Germinal center (tissue), 1 donor: ENCODE measurements around the gene ANXA1.

Source experiments
- DNase-seq: peaks from one replicate; pipeline ENCODE4 v3.0.0; 2012; ENCODE audit warnings: mixed read lengths, low spot score

Gene ANXA1

GRCh38 chr9:73210886-73211666, 59.4 kb downstream of the ANXA1 start:
- DNase-seq: no peak

- DNase-seq: no peak
These were observed 61.6 kb downstream of the ANXA1 start for GRCh38 chr9:73213300-73213699.

DNA sequence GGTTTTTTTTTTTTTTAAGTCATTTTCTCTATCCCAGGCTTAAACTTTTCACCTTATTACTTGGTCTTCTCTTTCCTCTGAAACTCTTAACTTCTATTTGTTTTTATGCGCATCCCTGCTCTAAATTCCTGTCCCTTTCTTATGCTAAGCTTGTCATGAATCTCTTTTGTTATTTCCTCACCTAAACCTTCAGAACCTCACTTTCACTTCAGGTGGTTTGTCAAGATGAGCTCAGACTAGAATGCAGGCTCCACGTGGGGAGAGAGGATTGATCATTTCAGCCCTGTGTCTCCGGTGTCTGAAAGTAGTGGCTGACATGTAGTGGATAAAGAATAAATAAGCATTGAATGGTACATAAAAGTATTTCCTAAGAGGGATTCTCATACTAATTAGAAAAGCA, 63.6 kb downstream of the ANXA1 start:
- no peak for DNase-seq

DNA sequence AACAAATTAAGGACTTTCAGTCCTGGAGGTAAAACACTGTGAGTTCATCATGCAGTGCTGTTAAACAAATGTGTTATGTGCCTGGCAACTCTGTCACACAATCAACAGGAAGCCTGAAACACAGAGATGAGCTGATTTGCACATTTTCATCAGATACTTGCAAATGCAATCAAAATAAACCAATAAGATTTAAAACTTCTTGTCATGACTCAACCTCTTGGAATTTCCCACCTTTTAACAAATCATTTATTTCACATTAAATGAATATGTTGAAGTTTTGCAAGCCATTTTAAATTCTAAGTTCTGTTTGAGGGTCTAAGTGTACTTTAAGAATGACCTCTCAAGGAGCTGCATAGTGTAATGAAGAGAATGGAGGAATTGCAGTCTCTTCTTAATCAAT, 64.4 kb downstream of the ANXA1 start:
- DNase-seq: no peak
